OCI-LY1 (cell line): ENCODE measurements around the gene TNF.
"Not testable (repeated sequence)": the region's sequence is repeated elsewhere in the genome, so short reads cannot be mapped to it uniquely, and the experiment has no call there.

Experiments used
- EZH2 ChIP-seq: fragments of 200-600 bp; sonication (generic), shearing (Covaris generic); IDR thresholded peaks from 2 replicates; pipeline ENCODE4 v1.8.0; 2017; ENCODE audit warnings: borderline replicate concordance, mixed run types, mild to moderate bottlenecking, antibody characterized with exemption, low read length, moderate library complexity, mixed read lengths
- TF ChIP-seq, protein P1 (sequence below): fragments of 200-600 bp; sonication (generic), shearing (Covaris generic); IDR thresholded peaks from 2 replicates; pipeline ENCODE4 v1.5.1; 2017; ENCODE audit warnings: mild to moderate bottlenecking, antibody characterized with exemption, low read length, moderate library complexity, mixed read lengths

DNA sequence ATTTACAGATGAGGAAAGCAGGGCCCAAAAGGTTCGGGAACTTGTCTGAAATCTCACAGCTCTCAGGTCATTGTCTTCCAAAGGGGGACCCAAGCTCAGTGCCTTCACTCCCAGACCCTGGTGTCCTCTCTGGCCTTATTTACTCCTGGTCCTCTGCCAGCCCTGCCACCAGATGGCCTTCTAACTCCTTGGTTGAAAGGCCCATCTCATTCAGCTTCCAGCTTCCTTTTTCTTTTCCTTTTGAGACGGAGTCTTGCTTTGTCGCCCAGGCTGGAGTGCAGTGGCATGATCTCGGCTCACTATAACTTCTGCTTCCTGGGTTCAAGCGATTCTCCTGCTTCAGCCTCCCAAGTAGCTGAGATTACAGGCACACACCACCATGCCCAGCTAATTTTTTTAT is 24.0 kb upstream of the TNF start:
- TF ChIP-seq, protein P1, sequence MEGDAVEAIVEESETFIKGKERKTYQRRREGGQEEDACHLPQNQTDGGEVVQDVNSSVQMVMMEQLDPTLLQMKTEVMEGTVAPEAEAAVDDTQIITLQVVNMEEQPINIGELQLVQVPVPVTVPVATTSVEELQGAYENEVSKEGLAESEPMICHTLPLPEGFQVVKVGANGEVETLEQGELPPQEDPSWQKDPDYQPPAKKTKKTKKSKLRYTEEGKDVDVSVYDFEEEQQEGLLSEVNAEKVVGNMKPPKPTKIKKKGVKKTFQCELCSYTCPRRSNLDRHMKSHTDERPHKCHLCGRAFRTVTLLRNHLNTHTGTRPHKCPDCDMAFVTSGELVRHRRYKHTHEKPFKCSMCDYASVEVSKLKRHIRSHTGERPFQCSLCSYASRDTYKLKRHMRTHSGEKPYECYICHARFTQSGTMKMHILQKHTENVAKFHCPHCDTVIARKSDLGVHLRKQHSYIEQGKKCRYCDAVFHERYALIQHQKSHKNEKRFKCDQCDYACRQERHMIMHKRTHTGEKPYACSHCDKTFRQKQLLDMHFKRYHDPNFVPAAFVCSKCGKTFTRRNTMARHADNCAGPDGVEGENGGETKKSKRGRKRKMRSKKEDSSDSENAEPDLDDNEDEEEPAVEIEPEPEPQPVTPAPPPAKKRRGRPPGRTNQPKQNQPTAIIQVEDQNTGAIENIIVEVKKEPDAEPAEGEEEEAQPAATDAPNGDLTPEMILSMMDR: peak; percentile 67
- not testable (repeated sequence) for TF ChIP-seq EZH2
